K562 (cell line): ENCODE results near the gene GNB5. TPM values are rescaled to one million over a fixed set of nuclear protein-coding genes. Genes with fewer than 3 reads are reported as not detected.

ENCODE experiments used
- CEBPZ ChIP-seq: fragments of 150-350 bp; IDR thresholded peaks from 2 replicates; pipeline ENCODE4 v1.6.1; 2014; ENCODE audit warnings: low read depth, mild to moderate bottlenecking, low read length, borderline replicate concordance
- CSDE1 ChIP-seq, 2 experiments: fragments of 450-650 bp; IDR thresholded peaks; 2 replicates each; pipeline ENCODE4 v1.6.1; 2016; ENCODE audit warnings: mild to moderate bottlenecking in 1 of 2
- DIDO1 ChIP-seq: fragments of 450-650 bp; IDR thresholded peaks from 2 replicates; pipeline ENCODE4 v1.6.1; 2016; ENCODE audit warnings: low read depth, missing biosample characterization, missing genetic modification characterization
- HMGN3 ChIP-seq: IDR thresholded peaks from 2 replicates; pipeline ENCODE4 v1.6.1; 2011; ENCODE audit warnings: borderline replicate concordance, low read depth, mild to moderate bottlenecking, mixed read lengths, low read length; ENCODE audit not compliant: insufficient read length; ENCODE audit errors: extremely low read depth
- POLR2G ChIP-seq: fragments of 200-400 bp; formaldehyde crosslinking; IDR thresholded peaks from 2 replicates; pipeline ENCODE4 v1.6.1; 2017; ENCODE audit warnings: low read depth, mild to moderate bottlenecking, antibody characterized with exemption, low read length, moderate library complexity
- SRF ChIP-seq, 2 experiments: fragments of 250-450, 450-650 bp in 1 of 2; sonication (Bioruptor Pico) in 1 of 2; sonication (generic) in 1 of 2; formaldehyde crosslinking; IDR thresholded peaks; 2 replicates each; pipeline versions ENCODE4 v1.5.0 to v1.5.1; 2020 to 2022; ENCODE audit warnings: mild to moderate bottlenecking in 1 of 2, missing genetic modification reagents in 1 of 2
- ZNF280B ChIP-seq: fragments of 250-450 bp; sonication (Bioruptor Pico); IDR thresholded peaks from 2 replicates; pipeline ENCODE4 v1.5.1; 2021; ENCODE audit warnings: mild to moderate bottlenecking
- ZNF431 ChIP-seq: sonication (generic); formaldehyde crosslinking; IDR thresholded peaks from 2 replicates; pipeline ENCODE4 v1.8.0; 2022; ENCODE audit warnings: mild to moderate bottlenecking, missing genetic modification reagents
- ZNF518B ChIP-seq: fragments of 250-450 bp; sonication (Bioruptor Pico); IDR thresholded peaks from 2 replicates; pipeline ENCODE4 v1.5.0; 2021; ENCODE audit warnings: mild to moderate bottlenecking, moderate library complexity
- polyA plus RNA-seq, 8 experiments: library from polyadenylated mRNA; depleted of rRNA in 4 of 8; stranded (reverse) in 5 of 8; unstranded in 3 of 8; fragments of >200 nt; fragmentation: Nextera tagmentation in 2 of 8; fragmentation: Illumina TruSeq in 1 of 8; extraction: Ambion mirVana in 2 of 8; extraction: Trizol in 1 of 8; gene quantifications; 2 replicates each; pipeline versions ENCODE4 v1.2.1 to v1.2.3, GENCODE V29; 2011 to 2014; ENCODE audit warnings: inconsistent platforms in 1 of 8, missing spikeins in 1 of 8
- total RNA-seq, 7 experiments: library from RNA; depleted of rRNA in 6 of 7; stranded (reverse); fragments of >200 nt in 6 of 7; fragmentation: Illumina TruSeq in 2 of 7; extraction: Trizol in 2 of 7; gene quantifications; 2 replicates each; pipeline versions ENCODE4 v1.2.1 to v1.2.3, GENCODE V29; 2011 to 2021; ENCODE audit warnings: low replicate concordance in 1 of 7
- TF ChIP-seq, protein P1 (sequence below): fragments of 450-650 bp; IDR thresholded peaks from 2 replicates; pipeline ENCODE4 v1.6.1; 2016; ENCODE audit warnings: borderline replicate concordance
- TF ChIP-seq, protein P2 (sequence below): fragments of 250-450 bp; sonication (Bioruptor Pico); IDR thresholded peaks from 2 replicates; pipeline ENCODE4 v1.4.0; 2020; ENCODE audit warnings: mild to moderate bottlenecking, moderate library complexity, borderline replicate concordance

The GNB5 gene
- total and polyA plus RNA-seq, 9 of the 15 experiments (the other 6 are each of a cell fraction or from before 2014, with no cell fraction given): 0.11 to 2.1 (median 0.77) TPM

GRCh38 chr15:52137432-52138357, 53.5 kb downstream of the GNB5 start (continued):
- TF ChIP-seq, protein P1, sequence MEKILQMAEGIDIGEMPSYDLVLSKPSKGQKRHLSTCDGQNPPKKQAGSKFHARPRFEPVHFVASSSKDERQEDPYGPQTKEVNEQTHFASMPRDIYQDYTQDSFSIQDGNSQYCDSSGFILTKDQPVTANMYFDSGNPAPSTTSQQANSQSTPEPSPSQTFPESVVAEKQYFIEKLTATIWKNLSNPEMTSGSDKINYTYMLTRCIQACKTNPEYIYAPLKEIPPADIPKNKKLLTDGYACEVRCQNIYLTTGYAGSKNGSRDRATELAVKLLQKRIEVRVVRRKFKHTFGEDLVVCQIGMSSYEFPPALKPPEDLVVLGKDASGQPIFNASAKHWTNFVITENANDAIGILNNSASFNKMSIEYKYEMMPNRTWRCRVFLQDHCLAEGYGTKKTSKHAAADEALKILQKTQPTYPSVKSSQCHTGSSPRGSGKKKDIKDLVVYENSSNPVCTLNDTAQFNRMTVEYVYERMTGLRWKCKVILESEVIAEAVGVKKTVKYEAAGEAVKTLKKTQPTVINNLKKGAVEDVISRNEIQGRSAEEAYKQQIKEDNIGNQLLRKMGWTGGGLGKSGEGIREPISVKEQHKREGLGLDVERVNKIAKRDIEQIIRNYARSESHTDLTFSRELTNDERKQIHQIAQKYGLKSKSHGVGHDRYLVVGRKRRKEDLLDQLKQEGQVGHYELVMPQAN: no peak
- TF ChIP-seq ZNF431 (no peak), POLR2G (no peak), CEBPZ (no peak), SRF (CRISPR knock-in tag; IDR thresholded peaks at IDR 0.05) (no peak), ZNF280B (CRISPR knock-in tag) (no peak), DIDO1 (tag) (no peak), ZNF518B (no peak), HMGN3 (no peak), CSDE1 (IDR thresholded peaks at IDR 0.05) (no peak)
- TF ChIP-seq, protein P2, sequence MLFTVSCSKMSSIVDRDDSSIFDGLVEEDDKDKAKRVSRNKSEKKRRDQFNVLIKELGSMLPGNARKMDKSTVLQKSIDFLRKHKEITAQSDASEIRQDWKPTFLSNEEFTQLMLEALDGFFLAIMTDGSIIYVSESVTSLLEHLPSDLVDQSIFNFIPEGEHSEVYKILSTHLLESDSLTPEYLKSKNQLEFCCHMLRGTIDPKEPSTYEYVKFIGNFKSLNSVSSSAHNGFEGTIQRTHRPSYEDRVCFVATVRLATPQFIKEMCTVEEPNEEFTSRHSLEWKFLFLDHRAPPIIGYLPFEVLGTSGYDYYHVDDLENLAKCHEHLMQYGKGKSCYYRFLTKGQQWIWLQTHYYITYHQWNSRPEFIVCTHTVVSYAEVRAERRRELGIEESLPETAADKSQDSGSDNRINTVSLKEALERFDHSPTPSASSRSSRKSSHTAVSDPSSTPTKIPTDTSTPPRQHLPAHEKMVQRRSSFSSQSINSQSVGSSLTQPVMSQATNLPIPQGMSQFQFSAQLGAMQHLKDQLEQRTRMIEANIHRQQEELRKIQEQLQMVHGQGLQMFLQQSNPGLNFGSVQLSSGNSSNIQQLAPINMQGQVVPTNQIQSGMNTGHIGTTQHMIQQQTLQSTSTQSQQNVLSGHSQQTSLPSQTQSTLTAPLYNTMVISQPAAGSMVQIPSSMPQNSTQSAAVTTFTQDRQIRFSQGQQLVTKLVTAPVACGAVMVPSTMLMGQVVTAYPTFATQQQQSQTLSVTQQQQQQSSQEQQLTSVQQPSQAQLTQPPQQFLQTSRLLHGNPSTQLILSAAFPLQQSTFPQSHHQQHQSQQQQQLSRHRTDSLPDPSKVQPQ: no peak
